HG03439 (cell line): ENCODE measurements around the gene DSC1.
"Not testable (repeated sequence)": the region's sequence is repeated elsewhere in the genome, so short reads cannot be mapped to it uniquely, and the experiment has no call there.

ENCODE experiments used
- ATAC-seq: cut with Tn5 transposase; IDR thresholded peaks from one replicate; pipeline ENCODE4 v1.9.1; 2021; ENCODE audit warnings: mild to moderate bottlenecking, moderate library complexity; ENCODE audit not compliant: unreplicated experiment

Gene DSC1

GRCh38 chr18:31177369-31177768 lies 14.7 kb upstream of the DSC1 start:
- ATAC-seq: not testable (repeated sequence)

GRCh38 chr18:31176531-31176930 lies 13.9 kb upstream of the DSC1 start:
- ATAC-seq: no peak

DNA sequence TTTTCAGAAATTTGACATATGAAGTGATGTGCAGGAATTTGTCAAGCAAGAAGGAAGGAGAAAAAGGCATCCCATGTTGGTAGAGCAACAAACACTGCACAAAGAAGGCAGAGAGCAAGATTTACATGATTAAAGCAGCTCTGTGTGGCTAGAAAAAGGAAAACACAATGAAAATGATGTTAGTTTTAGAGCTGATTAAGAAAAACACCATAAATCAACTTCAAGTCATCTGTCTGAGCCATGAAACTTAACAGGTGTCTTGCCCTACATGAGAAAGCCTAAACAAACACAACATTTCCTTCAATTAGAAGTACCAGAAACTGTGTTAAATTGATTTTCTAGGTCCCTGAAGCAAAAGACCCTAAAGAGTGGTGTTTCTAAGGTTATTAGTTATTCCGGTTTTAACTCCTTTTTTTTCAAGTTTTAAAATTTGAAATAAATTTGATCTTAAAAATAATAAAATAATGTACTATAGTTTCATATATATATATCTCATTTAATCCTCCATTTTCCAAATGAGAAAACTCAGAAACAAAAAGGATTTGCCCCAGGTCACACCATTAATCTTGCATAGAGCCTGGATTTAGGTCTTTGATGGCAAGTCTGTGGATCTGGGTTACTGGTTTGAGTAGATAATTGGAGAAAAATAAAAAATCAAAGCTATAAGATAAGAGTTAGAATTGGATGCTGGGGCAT lies 8.6 kb upstream of the DSC1 start:
- no peak for ATAC-seq

DNA sequence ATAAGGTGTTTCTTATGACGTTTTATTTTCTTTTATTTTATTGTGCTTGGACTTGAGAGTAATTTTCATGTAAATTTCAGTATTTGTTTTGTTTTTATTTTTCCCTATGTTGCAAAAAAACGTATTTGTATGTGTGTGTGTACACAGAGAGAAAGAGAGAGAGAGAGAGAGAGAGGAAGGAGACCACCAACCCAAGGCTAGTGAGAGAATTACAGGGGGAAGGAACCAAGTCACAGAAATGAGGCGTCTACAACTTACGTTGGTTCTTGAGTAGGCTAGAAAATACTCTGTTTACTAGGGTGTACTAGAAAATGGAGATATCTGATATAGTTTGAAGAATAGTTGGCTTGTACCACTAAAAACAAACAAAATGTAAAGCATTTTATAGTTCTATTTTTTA lies 7.7 kb upstream of the DSC1 start:
- no peak for ATAC-seq

DNA sequence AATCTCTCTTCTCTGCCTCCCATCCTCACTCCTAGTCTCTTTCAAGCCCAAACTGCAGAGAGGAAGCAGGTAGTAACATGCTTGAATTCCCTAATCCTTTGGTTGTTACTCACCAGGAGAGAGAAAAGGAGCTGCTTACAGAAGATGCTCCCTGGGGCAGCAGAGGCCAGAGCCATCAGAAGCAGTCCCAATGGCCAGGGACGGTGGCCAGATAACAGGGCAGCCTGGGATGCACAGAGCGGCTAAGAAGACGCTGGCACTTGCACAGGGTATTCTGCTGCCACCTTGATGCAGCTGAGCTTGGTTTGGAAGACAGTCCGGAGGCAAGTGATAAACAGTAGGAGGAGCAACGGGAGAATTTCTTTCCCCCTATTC lies 250 bp downstream of the DSC1 start:
- ATAC-seq: no peak

- no peak for ATAC-seq
These were observed 768 bp downstream of the DSC1 start for GRCh38 chr18:31161757-31162418.

DNA sequence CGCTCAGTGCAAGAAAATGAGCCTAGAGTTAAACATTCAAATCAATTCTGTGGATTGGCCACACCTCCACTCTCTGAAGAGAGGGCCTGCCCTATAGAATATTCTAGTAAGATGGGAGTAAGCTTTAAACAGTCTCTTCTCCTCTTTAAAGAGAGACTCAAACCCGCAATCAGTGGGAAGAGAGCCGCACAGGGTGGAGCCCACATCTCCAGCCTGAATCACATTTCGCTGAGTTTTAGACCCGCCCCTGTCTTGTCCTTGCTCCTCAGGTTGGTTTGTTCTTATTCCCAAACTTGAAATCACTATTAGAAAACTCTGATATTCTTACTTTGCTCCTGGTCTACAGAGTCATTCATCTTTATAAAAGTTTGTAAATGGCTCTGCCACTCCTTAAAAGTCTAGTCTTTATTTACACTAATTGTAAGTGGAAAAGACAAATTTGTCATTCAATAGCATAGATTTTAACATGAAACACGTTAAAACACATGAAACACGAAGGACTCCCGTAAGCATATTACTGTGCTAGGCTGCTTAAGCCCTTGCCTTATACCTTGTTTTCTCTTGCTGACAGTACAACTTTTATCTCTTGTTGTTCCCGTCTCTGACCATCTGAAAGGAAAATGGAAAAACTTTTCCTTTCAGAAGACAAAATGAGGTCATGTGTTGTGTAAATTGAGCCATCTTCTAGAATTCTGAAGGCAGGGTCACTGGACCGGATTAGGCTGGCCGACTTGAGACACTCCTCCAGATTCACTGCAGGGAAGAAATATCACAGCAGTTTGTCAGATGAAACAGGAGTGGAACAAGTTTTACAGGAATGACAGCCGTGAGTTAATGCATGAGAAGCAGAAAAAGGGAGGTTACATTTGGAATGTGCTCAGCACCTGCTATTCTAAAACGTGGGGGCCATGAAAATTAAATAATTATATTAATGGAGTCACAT lies 5.6 kb downstream of the DSC1 start:
- no peak for ATAC-seq

- ATAC-seq: no peak
These were observed 7.2 kb downstream of the DSC1 start for GRCh38 chr18:31155498-31155897.

DNA sequence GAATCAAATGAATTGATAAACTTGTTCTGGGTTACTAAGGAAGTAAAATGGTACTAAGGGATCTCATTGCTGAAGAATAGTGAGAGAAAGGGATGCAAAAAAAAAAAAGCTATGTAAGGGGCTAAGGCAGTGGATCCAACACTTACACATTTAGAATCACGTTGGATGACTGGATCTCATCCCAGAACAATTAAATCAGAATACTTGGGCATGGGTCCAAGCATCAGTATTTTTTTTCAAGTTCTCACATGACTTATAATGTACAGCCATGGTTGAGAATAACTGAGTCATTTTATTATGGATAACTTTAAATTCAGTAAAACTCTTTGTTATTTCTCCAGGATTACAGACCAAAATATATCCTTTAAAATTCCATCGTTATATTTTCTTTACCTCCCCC lies 8.5 kb downstream of the DSC1 start:
- ATAC-seq: no peak

DNA sequence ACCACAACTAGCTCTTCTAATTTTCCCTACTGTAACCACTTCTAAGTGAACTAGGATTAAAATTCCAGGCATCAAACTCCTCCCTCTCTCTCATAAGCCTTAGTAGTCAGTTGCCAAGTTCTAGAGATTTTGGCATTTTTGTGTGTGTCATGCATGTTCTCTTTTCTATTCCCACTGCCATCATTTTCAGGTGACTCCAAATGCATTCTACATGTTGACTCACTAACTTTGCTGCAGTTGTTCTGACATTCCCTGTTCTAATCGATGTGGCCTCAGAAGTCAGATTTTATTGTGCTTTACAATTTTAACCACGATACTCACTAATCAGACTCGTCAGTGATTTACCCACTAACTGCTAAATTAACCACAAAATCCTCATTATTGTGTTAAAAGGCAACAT lies 13.3 kb downstream of the DSC1 start:
- ATAC-seq: no peak

GRCh38 chr18:31148600-31148999 lies 14.1 kb downstream of the DSC1 start:
- ATAC-seq: no peak

DNA sequence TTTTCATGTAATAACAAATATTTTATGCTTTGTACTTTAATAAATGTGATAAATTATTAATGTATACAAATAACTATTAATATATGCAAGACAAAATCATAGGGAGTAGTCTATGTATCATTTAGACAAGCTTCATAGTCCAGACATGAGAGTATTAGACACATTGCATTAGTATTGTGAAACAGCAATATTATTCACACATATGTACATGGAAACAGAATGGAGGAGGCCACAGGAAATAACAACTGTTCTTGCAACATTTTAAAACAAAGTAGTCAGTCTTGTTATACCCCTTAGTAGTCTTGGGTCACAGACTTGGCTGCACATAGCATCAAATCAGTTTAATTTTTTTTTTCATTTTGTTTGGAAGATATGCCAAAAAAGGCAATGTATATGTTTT lies 15.8 kb downstream of the DSC1 start:
- no peak for ATAC-seq

GRCh38 chr18:31143025-31143424 lies 19.6 kb downstream of the DSC1 start:
- no peak for ATAC-seq

DNA sequence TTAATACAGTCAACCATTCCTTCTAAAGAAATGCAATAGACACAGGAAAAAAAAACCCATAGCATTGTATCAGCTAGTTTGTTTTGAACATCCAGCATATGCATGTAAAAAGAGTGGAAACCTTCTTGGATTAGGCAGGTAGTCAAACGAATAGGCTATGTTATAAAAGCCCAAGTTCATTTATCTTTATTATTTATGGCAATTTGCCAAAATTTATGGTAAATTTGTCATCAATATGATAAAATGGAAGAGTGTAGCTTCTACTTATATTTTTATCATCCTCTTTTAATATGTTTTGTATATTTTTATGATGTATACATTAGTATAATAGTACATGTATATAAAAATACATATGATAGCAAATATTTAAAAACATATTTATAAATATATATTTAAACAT lies 23.9 kb downstream of the DSC1 start:
- ATAC-seq: no peak

DNA sequence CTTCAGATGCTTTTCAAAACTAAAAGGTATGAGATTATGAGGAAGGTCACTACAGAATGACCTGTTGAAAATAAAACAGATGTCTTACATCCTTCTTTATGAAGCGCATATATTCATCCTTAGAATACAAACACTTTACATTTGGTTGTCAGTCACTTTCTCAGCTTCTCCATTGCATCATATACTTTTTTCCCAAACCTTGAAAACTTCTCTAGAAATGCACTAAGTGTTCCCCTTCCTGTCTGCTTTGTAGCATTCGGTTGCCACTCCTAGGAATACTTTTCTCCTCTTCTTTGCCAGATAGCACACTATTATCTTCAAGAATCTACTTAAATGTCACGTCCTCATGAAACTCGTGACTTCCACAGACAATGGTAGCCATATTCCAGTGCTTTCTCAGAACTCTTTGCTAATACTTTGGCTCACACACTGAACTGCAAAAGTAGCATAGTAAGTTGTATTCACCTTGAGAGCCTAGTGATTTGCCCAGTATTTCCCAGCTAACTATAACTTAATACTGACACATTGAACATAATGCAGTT lies 27.6 kb downstream of the DSC1 start:
- no peak for ATAC-seq

GRCh38 chr18:31129398-31130115 lies 33.1 kb downstream of the DSC1 start:
- no peak for ATAC-seq

- no peak for ATAC-seq
These were observed 36.8 kb downstream of the DSC1 start for GRCh38 chr18:31125878-31126277.

DNA sequence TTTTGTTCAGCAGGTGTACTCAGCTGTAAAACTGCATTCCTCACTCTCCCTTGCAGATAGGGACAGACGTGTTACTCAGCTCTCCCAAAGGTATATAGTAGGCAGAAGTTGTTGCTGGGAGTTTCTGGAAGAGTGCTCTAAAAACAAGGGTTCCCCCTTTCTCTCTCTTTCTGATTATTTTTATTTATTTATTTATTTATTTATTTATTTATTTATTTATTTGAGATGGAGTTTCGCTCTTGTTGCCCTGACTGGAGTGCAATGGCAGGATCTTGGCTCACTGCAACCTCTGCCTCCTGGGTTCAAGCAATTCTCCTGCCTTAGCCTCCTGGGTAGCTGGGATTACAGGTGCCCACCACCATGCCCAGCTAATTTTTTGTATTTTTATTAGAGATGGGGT lies 39.5 kb downstream of the DSC1 start:
- not testable (repeated sequence) for ATAC-seq

- ATAC-seq: no peak
These were observed 42.1 kb downstream of the DSC1 start for GRCh38 chr18:31120594-31120993.

DNA sequence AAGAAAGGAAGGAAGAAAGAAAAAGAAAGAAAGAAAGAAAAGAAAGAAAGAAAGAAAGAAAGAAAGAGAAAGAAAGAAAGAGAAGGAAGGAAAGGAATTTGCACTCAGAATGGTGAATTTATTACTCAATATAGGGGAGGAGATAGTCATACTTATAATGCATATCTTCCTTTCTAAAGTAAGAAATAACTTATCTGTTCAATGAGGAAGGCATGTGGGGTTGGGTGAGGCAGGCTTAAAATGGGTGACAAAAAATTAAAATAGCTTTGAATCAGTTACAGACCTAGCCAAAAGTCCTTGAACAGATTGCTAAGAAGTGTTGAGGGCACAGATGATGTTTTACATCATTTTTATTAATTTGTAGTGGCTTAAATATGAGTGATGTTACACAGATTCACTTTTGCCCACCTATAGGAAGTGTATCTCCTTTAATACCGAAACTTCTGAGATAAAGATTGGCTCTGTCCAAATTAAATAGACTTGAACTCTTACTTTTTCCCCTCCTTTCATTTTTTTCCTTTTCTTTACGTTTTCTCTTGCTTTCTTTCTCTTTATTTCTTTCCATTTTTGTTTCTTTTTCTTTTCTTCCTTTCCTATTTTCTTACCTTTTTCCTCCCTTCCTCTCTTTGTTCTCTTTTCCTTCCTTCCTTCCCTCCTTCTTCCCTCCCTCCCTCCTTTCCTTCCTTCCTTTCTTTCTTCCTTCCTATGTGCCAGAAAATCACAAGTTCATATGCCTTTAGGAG lies 45.6 kb downstream of the DSC1 start:
- no peak for ATAC-seq
